ENCODE results near the gene GDPD5. TPM values are rescaled to one million over a fixed set of nuclear protein-coding genes. Genes with fewer than 3 reads are reported as not detected.

The GDPD5 gene
- total RNA-seq, 3 donors from 2014 or later, result 3.0 to 7.7 (median 4.6) TPM

DNA sequence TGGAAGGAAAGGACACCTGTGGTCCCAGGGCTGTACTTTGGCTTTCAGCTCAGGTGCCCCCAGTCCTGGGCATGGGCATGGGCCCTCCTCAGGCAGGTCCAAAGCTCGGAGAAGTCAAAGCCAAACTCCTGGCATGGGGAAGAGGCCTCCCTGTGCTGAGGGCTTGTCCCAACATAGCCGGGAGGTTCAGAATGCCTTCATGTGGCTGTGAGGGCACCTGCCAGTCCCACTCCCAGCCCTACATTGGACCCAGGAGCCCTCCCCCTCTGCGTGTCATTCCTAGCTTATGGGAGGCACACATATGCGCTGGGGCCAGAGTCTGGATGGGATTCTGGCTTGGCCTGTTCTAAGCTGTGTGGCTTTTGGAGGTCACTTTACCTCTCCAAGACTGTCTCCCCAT is 91.7 kb downstream of the GDPD5 start:
- no peak overlapping the region for H3K4me3 ChIP-seq
- ATAC-seq (no peak), DNase-seq (peak in 1 of 3 donors; percentile 19)
- no peak for TF ChIP-seq CTCF (IDR thresholded peaks at IDR 0.05)
- peaks cover 18% of the 10 kb centered on the region for H3K4me1 ChIP-seq (ENCODE audit: low read depth)
- H3K36me3 ChIP-seq (ENCODE audit: low read depth), result no peaks in the 10 kb centered on the region
- H3K9me3 ChIP-seq, result peaks cover 4% of the 10 kb centered on the region
- intact Hi-C loops (cut with DNase I, micrococcal nuclease), result no loop called here

DNA sequence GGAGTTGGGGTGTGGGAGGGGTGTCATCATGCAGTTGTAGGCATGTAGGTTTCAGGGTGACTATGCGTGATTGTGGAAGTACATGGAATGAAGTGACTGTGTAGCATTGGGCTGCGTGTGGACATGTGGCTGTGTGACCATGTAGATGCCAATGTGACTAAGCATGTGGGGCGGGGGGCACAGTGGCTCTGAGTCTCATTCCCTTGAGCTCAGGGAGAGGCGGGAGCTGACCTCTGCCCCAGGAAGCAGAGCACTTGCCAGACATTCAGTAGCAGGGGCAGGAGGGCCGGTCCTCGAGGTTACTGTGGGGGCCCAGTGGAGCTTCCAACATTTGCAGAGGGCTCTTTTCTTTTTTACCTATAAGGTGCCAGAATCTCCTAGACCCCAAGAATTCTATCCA is 92.3 kb downstream of the GDPD5 start:
- intact Hi-C loops (cut with DNase I, micrococcal nuclease), result no loop called here
- peaks cover 18% of the 10 kb centered on the region for H3K4me1 ChIP-seq (ENCODE audit: low read depth)
- H3K9me3 ChIP-seq, result peaks cover 4% of the 10 kb centered on the region
- no peak overlapping the region for H3K4me3 ChIP-seq
- H3K36me3 ChIP-seq (ENCODE audit: low read depth), result no peaks in the 10 kb centered on the region
- ATAC-seq, result no peak
- peak in 1 of 3 donors; percentile 38 for DNase-seq
- no peak for TF ChIP-seq CTCF (IDR thresholded peaks at IDR 0.05)

GRCh38 chr11:75432911-75433321 is 92.8 kb downstream of the GDPD5 start, which contains the start of gene KLHL35:
KLHL35 (minus strand) TSS chr11:75433203; CDS start chr11:75430629, 2,574 bp downstream.
- no peaks in the 10 kb centered on the region for H3K36me3 ChIP-seq (ENCODE audit: low read depth)
- no peak within 1 kb of the TSS for H3K4me3 ChIP-seq
- H3K9me3 ChIP-seq, result peaks cover 4% of the 10 kb centered on the region
- no peak for TF ChIP-seq CTCF (IDR thresholded peaks at IDR 0.05)
- peaks cover 18% of the 10 kb centered on the region for H3K4me1 ChIP-seq (ENCODE audit: low read depth)
- DNase-seq (peak in 1 of 3 donors; percentile 50), ATAC-seq (no peak)
- intact Hi-C loops (cut with DNase I, micrococcal nuclease), result no loop called here

DNA sequence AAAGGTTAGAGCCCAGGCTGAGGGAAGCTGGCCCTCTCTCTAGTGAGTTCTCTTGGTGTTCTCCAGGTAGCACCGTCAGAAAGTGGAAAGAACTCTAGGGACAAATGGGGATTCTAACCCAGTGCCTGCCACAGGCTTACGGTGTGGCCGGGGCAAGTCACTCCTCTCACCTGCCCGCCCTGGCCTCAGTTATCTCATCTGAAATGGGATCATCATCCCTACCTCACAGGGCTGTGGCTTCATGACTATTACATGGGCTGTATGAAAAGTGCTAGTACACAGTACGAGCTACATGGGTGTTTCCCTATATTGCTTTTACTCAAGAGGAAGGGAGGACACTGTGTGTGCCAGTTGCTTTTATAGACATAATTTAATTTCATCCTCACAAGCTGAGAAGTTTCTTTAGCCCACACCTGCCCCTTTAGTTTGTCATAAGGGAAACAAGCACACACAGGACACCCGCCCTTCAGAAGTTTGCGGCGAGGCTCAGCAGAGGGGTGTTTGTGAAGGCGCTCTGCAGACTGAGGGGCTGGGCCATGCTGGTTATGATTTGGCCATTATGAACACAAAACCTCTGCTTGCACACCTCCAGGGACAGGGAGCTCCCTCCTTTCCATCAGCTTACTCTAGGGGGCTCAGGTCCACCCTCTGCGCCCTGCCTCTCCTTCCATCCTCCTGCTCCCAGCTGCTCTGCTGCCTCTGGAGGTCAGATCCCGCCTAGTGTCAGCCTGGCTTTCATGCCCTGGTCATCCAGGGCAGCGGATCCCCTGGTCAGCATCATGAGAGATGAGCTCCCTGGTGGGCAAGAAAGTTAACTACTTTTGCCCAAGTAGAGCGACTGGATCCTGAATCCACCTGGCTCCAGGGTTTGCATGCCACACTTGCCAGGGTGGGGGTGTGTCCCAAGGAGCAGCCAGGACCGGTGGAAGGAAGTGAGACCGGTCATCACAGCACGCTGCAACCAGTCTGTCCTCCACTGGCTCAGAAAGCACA is 93.9 kb downstream of the GDPD5 start:
- Histone ChIP-seq H3K4me3 (no peak overlapping the region), H3K36me3 (ENCODE audit: low read depth) (no peaks in the 10 kb centered on the region), H3K4me1 (ENCODE audit: low read depth) (peaks cover 18% of the 10 kb centered on the region), H3K9me3 (peaks cover 4% of the 10 kb centered on the region)
- no peak for TF ChIP-seq CTCF (IDR thresholded peaks at IDR 0.05)
- ATAC-seq, result peak; percentile 25
- peak; percentile 32 to 57 (median 45) for DNase-seq
- intact Hi-C loops (cut with DNase I, micrococcal nuclease), result no loop called here

- TF ChIP-seq CTCF (IDR thresholded peaks at IDR 0.05), result no peak
- H3K4me1 ChIP-seq (ENCODE audit: low read depth), result peaks cover 18% of the 10 kb centered on the region
- H3K4me3 ChIP-seq, result no peak overlapping the region
- H3K9me3 ChIP-seq, result peaks cover 4% of the 10 kb centered on the region
- intact Hi-C loops (cut with DNase I, micrococcal nuclease), result no loop called here
- DNase-seq, result peak in 1 of 3 donors; percentile 48
- ATAC-seq, result no peak
- no peaks in the 10 kb centered on the region for H3K36me3 ChIP-seq (ENCODE audit: low read depth)
Observed at GRCh38 chr11:75430714-75431532, 94.8 kb downstream of the GDPD5 start.
